Neutrophil (primary cell): Measurements from ENCODE around the gene SLC10A4.
"Not testable (repeated sequence)": the region's sequence is repeated elsewhere in the genome, so short reads cannot be mapped to it uniquely, and the experiment has no call there.

Experiments
- H3K27ac ChIP-seq: fragments of 200-600 bp; sonication (generic); 2 replicates; pipeline ENCODE4 v1.5.1; 2016; ENCODE audit warnings: mild to moderate bottlenecking, moderate library complexity
- H3K27me3 ChIP-seq: fragments of 200-600 bp; sonication (generic); 2 replicates; pipeline ENCODE4 v1.6.0; 2016; ENCODE audit warnings: mild to moderate bottlenecking
- H3K36me3 ChIP-seq: fragments of 200-600 bp; sonication (generic); 2 replicates; pipeline ENCODE4 v1.5.1; 2017
- H3K4me1 ChIP-seq, 2 experiments: fragments of 200-600 bp in 1 of 2; sonication (generic) in 1 of 2; 1 replicate in 1 of 2; 2 replicates in 1 of 2; pipeline versions ENCODE4 v1.5.1 to v1.6.1; 2013 to 2016; ENCODE audit warnings: low read depth in 1 of 2, low read length in 1 of 2, mild to moderate bottlenecking in 1 of 2, moderate library complexity in 1 of 2; ENCODE audit not compliant: control insufficient read depth in 1 of 2, insufficient read depth in 1 of 2
- H3K4me3 ChIP-seq, 2 experiments: fragments of 200-600 bp in 1 of 2; sonication (generic) in 1 of 2; 1 replicate in 1 of 2; 2 replicates in 1 of 2; pipeline ENCODE4 v1.5.1; 2013 to 2016; ENCODE audit warnings: low read depth in 1 of 2, low read length in 1 of 2, mild to moderate bottlenecking in 1 of 2, moderate library complexity in 1 of 2
- H3K9me3 ChIP-seq: fragments of 200-600 bp; sonication (generic); 2 replicates; pipeline ENCODE4 v1.5.1; 2016
- TF ChIP-seq, protein P1 (sequence below): fragments of 200-600 bp; sonication (generic); IDR thresholded peaks from 2 replicates; pipeline ENCODE4 v1.5.1; 2016; ENCODE audit warnings: antibody characterized with exemption

The SLC10A4 gene

DNA sequence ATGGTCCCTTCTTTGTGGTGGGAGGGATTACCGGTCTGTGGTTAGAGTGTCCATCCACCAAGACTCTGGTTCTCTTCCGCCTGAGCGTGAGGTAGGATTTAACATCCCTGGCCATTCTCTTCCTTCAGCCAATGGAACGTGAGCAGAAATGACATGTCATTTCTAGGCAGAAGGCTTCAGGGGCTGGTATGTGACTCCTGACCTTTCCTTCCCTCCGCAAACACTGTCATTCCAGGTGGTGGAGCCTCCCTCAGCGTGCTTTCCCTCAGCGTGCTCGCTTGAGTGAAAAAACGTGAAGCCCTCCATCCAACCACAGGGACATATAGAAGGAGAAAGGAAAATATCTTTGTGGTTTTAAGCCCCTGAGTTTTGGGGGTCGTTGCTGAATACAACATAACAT lies 34.0 kb upstream of the SLC10A4 start:
- Histone ChIP-seq H3K9me3 (no peaks in the 10 kb centered on the region), H3K4me3 (no peak overlapping the region), H3K36me3 (no peaks in the 10 kb centered on the region), H3K27ac (no peak overlapping the region), H3K27me3 (no peaks in the 10 kb centered on the region), H3K4me1 (no peaks in the 10 kb centered on the region)
- TF ChIP-seq, protein P1, sequence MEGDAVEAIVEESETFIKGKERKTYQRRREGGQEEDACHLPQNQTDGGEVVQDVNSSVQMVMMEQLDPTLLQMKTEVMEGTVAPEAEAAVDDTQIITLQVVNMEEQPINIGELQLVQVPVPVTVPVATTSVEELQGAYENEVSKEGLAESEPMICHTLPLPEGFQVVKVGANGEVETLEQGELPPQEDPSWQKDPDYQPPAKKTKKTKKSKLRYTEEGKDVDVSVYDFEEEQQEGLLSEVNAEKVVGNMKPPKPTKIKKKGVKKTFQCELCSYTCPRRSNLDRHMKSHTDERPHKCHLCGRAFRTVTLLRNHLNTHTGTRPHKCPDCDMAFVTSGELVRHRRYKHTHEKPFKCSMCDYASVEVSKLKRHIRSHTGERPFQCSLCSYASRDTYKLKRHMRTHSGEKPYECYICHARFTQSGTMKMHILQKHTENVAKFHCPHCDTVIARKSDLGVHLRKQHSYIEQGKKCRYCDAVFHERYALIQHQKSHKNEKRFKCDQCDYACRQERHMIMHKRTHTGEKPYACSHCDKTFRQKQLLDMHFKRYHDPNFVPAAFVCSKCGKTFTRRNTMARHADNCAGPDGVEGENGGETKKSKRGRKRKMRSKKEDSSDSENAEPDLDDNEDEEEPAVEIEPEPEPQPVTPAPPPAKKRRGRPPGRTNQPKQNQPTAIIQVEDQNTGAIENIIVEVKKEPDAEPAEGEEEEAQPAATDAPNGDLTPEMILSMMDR = no peak

- Histone ChIP-seq H3K4me1 (no peaks in the 10 kb centered on the region), H3K9me3 (no peaks in the 10 kb centered on the region), H3K27ac (no peak overlapping the region), H3K36me3 (no peaks in the 10 kb centered on the region), H3K27me3 (no peaks in the 10 kb centered on the region), H3K4me3 (no peak overlapping the region)
- TF ChIP-seq, protein P1 = no peak
Measured at GRCh38 chr4:48450740-48451139, 32.4 kb upstream of the SLC10A4 start.

- not testable (repeated sequence) for H3K9me3 ChIP-seq, H3K4me3 ChIP-seq
Measured at GRCh38 chr4:48451656-48452055, 31.5 kb upstream of the SLC10A4 start.

GRCh38 chr4:48454591-48454990 lies 28.6 kb upstream of the SLC10A4 start:
- H3K4me1 ChIP-seq = no peaks in the 10 kb centered on the region
- H3K4me3 ChIP-seq = no peak overlapping the region
- no peak overlapping the region for H3K27ac ChIP-seq
- H3K9me3 ChIP-seq = no peaks in the 10 kb centered on the region
- no peaks in the 10 kb centered on the region for H3K36me3 ChIP-seq
- no peaks in the 10 kb centered on the region for H3K27me3 ChIP-seq
- TF ChIP-seq, protein P1 = no peak

More at GRCh38 chr4:48451656-48452055, 31.5 kb upstream of the SLC10A4 start:
- not testable (repeated sequence) for H3K36me3 ChIP-seq, H3K27me3 ChIP-seq, H3K4me1 ChIP-seq, H3K27ac ChIP-seq

- H3K36me3 ChIP-seq = no peaks in the 10 kb centered on the region
- no peaks in the 10 kb centered on the region for H3K9me3 ChIP-seq
- TF ChIP-seq, protein P1 = no peak
- H3K4me1 ChIP-seq = no peaks in the 10 kb centered on the region
- H3K27me3 ChIP-seq = no peaks in the 10 kb centered on the region
- H3K27ac ChIP-seq = no peak overlapping the region
- H3K4me3 ChIP-seq = no peak overlapping the region
Measured at GRCh38 chr4:48461000-48461399, 22.1 kb upstream of the SLC10A4 start.

DNA sequence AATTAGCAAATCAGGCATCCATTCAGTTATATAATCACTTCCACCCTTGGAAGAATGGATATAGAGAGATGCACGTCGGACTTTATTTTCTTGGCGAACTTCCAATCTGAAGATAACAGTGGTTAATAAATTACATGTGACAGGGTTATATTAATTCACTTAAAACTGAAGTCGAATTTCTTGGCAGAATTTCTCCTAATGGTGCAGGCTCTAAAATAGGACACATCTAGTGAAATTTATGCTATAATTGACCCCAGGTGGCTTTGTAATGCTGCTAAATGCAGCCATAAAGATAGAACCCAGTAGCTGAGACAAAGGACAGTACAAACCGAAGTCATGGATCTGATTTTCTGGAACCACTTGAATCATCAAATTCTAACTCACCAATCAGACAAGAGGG lies 20.8 kb upstream of the SLC10A4 start:
- Histone ChIP-seq H3K36me3 (no peaks in the 10 kb centered on the region), H3K27me3 (no peaks in the 10 kb centered on the region), H3K9me3 (no peaks in the 10 kb centered on the region), H3K4me3 (no peak overlapping the region), H3K4me1 (no peaks in the 10 kb centered on the region), H3K27ac (no peak overlapping the region)
- TF ChIP-seq, protein P1 = no peak
